ENCODE measurements around the gene C10orf90. TPM values are rescaled to one million over a fixed set of nuclear protein-coding genes. Genes with fewer than 3 reads are reported as not detected.

The C10orf90 gene
- total and polyA plus RNA-seq, 2 donors (not counting 3 experiments of a cell fraction or from before 2014, with no cell fraction given): not detected

DNA sequence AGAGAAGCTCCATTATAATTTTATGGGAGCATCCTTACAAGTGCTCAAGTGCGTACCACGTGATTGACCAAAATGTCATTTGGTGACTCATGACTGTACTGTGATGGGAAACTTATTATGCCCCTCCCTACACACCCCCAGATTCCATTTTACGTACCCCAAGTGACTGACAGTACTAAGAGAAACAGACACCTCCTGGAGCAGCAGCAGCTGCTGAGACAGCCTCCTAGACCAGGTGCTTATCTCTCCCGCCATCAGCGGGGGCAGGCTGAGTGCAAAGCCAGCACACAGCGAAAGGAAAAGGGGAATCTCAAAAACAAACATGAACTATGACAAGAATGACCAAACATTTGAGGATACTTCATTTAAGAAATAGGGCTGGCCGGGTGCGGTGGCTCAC, 278.0 kb downstream of the C10orf90 start:
- ChIA-PET POLR2A (no interaction called here), CTCF (no interaction called here)
- no peak overlapping the region for H2AFZ ChIP-seq (ENCODE audit: low read depth, low read length)
- dilution Hi-C loops (cut with MboI; ENCODE audit: extremely low pct_ligation_motif_present, low sequenced_read_pairs): no loop called here
- no peaks in the 10 kb centered on the region for H3K9me3 ChIP-seq (replicated peaks; ENCODE audit: control insufficient read depth, insufficient read depth, low read length)
- H3K9ac ChIP-seq (replicated peaks; ENCODE audit: extremely low read depth, insufficient read depth, low read length): no peak overlapping the region
- no peak overlapping the region for H3K4me3 ChIP-seq (replicated peaks in 1 of 3; ENCODE audit: insufficient read depth in 1 of 3, low read depth in 1 of 3, low read length in 3 of 3)
- H3K27me3 ChIP-seq (ENCODE audit: control insufficient read depth in 2 of 2, insufficient read depth in 2 of 2, low read length in 2 of 2): peaks cover 3 to 16% of the 10 kb centered on the region in 2 experiments
- H3K4me1 ChIP-seq (ENCODE audit: control insufficient read depth, extremely low read depth, insufficient read depth, low read length): no peaks in the 10 kb centered on the region
- no peaks in the 10 kb centered on the region for H3K36me3 ChIP-seq (ENCODE audit: control insufficient read depth in 2 of 2, extremely low read depth in 1 of 2, insufficient read depth in 2 of 2, low read length in 2 of 2)
- H4K20me1 ChIP-seq (replicated peaks; ENCODE audit: control insufficient read depth, extremely low read depth, insufficient read depth, low read length): no peaks in the 10 kb centered on the region
- intact Hi-C loops (cut with micrococcal nuclease): no loop called here
- FAIRE-seq (no peak), DNase-seq (ENCODE audit: low read depth, low spot score) (no peak)
- no peak for TF ChIP-seq MYC (IDR thresholded peaks at IDR 0.05; ENCODE audit: low read depth, low read length)
- no peak for TF ChIP-seq FOS (IDR thresholded peaks at IDR 0.05; ENCODE audit: borderline replicate concordance, insufficient read depth, low read length)
- TF ChIP-seq EZH2 (IDR thresholded peaks at IDR 0.05; ENCODE audit: borderline replicate concordance, low read depth, low read length, severe bottlenecking): no peak
- no peak for TF ChIP-seq GATA2 (IDR thresholded peaks at IDR 0.05; ENCODE audit: insufficient read depth, insufficient read length, low read depth, low read length)
- BruUV-seq (replicated peaks): no TSS peak
- H3K4me2 ChIP-seq (ENCODE audit: insufficient read depth, low read length): no peak overlapping the region
- H3K9me1 ChIP-seq (replicated peaks; ENCODE audit: control insufficient read depth, extremely low read depth, insufficient read depth, low read length): no peaks in the 10 kb centered on the region
- H3K79me2 ChIP-seq (ENCODE audit: control insufficient read depth, insufficient read depth, low read length): no peaks in the 10 kb centered on the region
- no peak overlapping the region for H3K27ac ChIP-seq (ENCODE audit: insufficient read depth, low read depth, low read length)

- Histone ChIP-seq H3K36me3 (ENCODE audit: control insufficient read depth in 2 of 2, extremely low read depth in 1 of 2, insufficient read depth in 2 of 2, low read length in 2 of 2) (no peaks in the 10 kb centered on the region), H3K9me3 (replicated peaks; ENCODE audit: control insufficient read depth, insufficient read depth, low read length) (no peaks in the 10 kb centered on the region), H3K27me3 (ENCODE audit: control insufficient read depth in 2 of 2, insufficient read depth in 2 of 2, low read length in 2 of 2) (peaks cover 3 to 19% of the 10 kb centered on the region in 2 experiments), H4K20me1 (replicated peaks; ENCODE audit: control insufficient read depth, extremely low read depth, insufficient read depth, low read length) (no peaks in the 10 kb centered on the region), H3K79me2 (ENCODE audit: control insufficient read depth, insufficient read depth, low read length) (no peaks in the 10 kb centered on the region), H3K27ac (ENCODE audit: insufficient read depth, low read depth, low read length) (no peak overlapping the region), H3K4me2 (ENCODE audit: insufficient read depth, low read length) (no peak overlapping the region), H3K4me1 (ENCODE audit: control insufficient read depth, extremely low read depth, insufficient read depth, low read length) (no peaks in the 10 kb centered on the region), H3K9me1 (replicated peaks; ENCODE audit: control insufficient read depth, extremely low read depth, insufficient read depth, low read length) (no peaks in the 10 kb centered on the region), H2AFZ (ENCODE audit: low read depth, low read length) (no peak overlapping the region), H3K4me3 (replicated peaks in 1 of 3; ENCODE audit: insufficient read depth in 1 of 3, low read depth in 1 of 3, low read length in 3 of 3) (no peak overlapping the region), H3K9ac (replicated peaks; ENCODE audit: extremely low read depth, insufficient read depth, low read length) (no peak overlapping the region)
- dilution Hi-C loops (cut with MboI; ENCODE audit: extremely low pct_ligation_motif_present, low sequenced_read_pairs) (no loop called here), intact Hi-C loops (cut with micrococcal nuclease) (no loop called here)
- TF ChIP-seq GATA2 (IDR thresholded peaks at IDR 0.05; ENCODE audit: insufficient read depth, insufficient read length, low read depth, low read length): no peak
- no peak for TF ChIP-seq EZH2 (IDR thresholded peaks at IDR 0.05; ENCODE audit: borderline replicate concordance, low read depth, low read length, severe bottlenecking)
- no peak for TF ChIP-seq JUN (IDR thresholded peaks at IDR 0.05; ENCODE audit: borderline replicate concordance, insufficient read depth, insufficient read length, low read depth)
- no peak for TF ChIP-seq POLR2A (IDR thresholded peaks at IDR 0.05; ENCODE audit: low read depth, low read length)
- no peak for TF ChIP-seq MYC (IDR thresholded peaks at IDR 0.05; ENCODE audit: low read depth, low read length)
- no peak for TF ChIP-seq FOS (IDR thresholded peaks at IDR 0.05; ENCODE audit: borderline replicate concordance, insufficient read depth, low read length)
- TF ChIP-seq CTCF (IDR thresholded peaks at IDR 0.05; ENCODE audit: extremely low read depth in 1 of 2, insufficient read depth in 1 of 2, low read depth in 1 of 2, low read length in 2 of 2): no peak
- no peak for TF ChIP-seq POLR2AphosphoS5 (IDR thresholded peaks at IDR 0.05; ENCODE audit: insufficient read depth, low read depth, low read length)
- no peak for TF ChIP-seq MAX (IDR thresholded peaks at IDR 0.05; ENCODE audit: insufficient read depth, insufficient read length)
- DNase-seq (ENCODE audit: low read depth, low spot score): no peak
- no TSS peak for BruUV-seq (replicated peaks)
- CTCF ChIA-PET: no interaction called here
- FAIRE-seq: no peak
- POLR2A ChIA-PET: no interaction called here
Observed at GRCh38 chr10:126392068-126392467, 278.4 kb downstream of the C10orf90 start.
